Measurements from ENCODE around the gene TM4SF5.

Gene TM4SF5

GRCh38 chr17:4788159-4788806 is 16.6 kb downstream of the TM4SF5 start:
- intact Hi-C loops (cut with DNase I): loop anchor here (5.0 kb wide), 3 partner anchors 49 to 114 kb away; partner anchors contain the start of genes CHRNE and MED11
- DNase-seq: peak in 3 of 10 donors; percentile 16 to 51 (median 36)

GRCh38 chr17:4788807-4789700 is 17.4 kb downstream of the TM4SF5 start, which contains the start of gene GLTPD2:
GLTPD2 (plus strand) TSS chr17:4788964; CDS start chr17:4789012, 48 bp downstream.
- DNase-seq: peak in 3 of 10 donors; percentile 68 to 83 (median 81)
- intact Hi-C loops (cut with DNase I): loop anchor here (5.0 kb wide), 3 partner anchors 48 to 113 kb away; partner anchors contain the start of genes CHRNE and MED11

- intact Hi-C loops (cut with DNase I): loop anchor here (5.0 kb wide), 3 partner anchors 48 to 113 kb away; partner anchors contain the start of genes CHRNE and MED11
- no peak for DNase-seq
Observed at GRCh38 chr17:4789701-4789950, 17.9 kb downstream of the TM4SF5 start.

- intact Hi-C loops (cut with DNase I): loop anchor here (5.0 kb wide), 4 partner anchors 47 to 112 kb away; partner anchors contain the start of genes ARRB2, CHRNE and MED11
- DNase-seq: peak; percentile 72 to 97 (median 86)
Observed at GRCh38 chr17:4789951-4790704, 18.4 kb downstream of the TM4SF5 start.

- intact Hi-C loops (cut with DNase I): loop anchor here (5.0 kb wide), 1 partner anchor 78 kb away; the partner anchor contains the start of gene ARRB2
- peak in 1 of 10 donors; percentile 2 for DNase-seq
Observed at GRCh38 chr17:4790705-4791088, 19.0 kb downstream of the TM4SF5 start.

- intact Hi-C loops (cut with DNase I): no loop called here
- DNase-seq: no peak
Observed at GRCh38 chr17:4795168-4795567, 23.5 kb downstream of the TM4SF5 start.

- intact Hi-C loops (cut with DNase I): loop anchor here (2.0 kb wide), 1 partner anchor 66 kb away; the partner anchor contains the start of gene MED11
- peak in 1 of 10 donors; percentile 79 for DNase-seq
Observed at GRCh38 chr17:4796552-4796920, 24.9 kb downstream of the TM4SF5 start.

- intact Hi-C loops (cut with DNase I): no loop called here
- peak in 1 of 10 donors; percentile 14 for DNase-seq
Observed at GRCh38 chr17:4800462-4801196, 28.9 kb downstream of the TM4SF5 start.

- peak in 1 of 10 donors; percentile 45 for DNase-seq
- intact Hi-C loops (cut with DNase I): no loop called here
Observed at GRCh38 chr17:4802228-4802627, 30.5 kb downstream of the TM4SF5 start, which contains the start of gene C17orf114. C17orf114 (minus strand) TSS chr17:4802328.

GRCh38 chr17:4806456-4806776 is 34.7 kb downstream of the TM4SF5 start:
- no peak for DNase-seq
- intact Hi-C loops (cut with DNase I): no loop called here

GRCh38 chr17:4806777-4807604 is 35.3 kb downstream of the TM4SF5 start, which contains the start of gene PLD2:
PLD2 (plus strand) TSS chr17:4807152; CDS start chr17:4807773, 621 bp downstream.
- peak; percentile 55 to 96 (median 71) for DNase-seq
- intact Hi-C loops (cut with DNase I): no loop called here

- intact Hi-C loops (cut with DNase I): no loop called here
- peak in 3 of 10 donors; percentile 11 to 76 (median 68) for DNase-seq
Observed at GRCh38 chr17:4807605-4808377, 36.1 kb downstream of the TM4SF5 start.

- intact Hi-C loops (cut with DNase I): no loop called here
- DNase-seq: peak; percentile 42 to 91 (median 58)
Observed at GRCh38 chr17:4808378-4808767, 36.7 kb downstream of the TM4SF5 start.

GRCh38 chr17:4810696-4811290 is 39.1 kb downstream of the TM4SF5 start:
- intact Hi-C loops (cut with DNase I): no loop called here

GRCh38 chr17:4811471-4811870 is 39.8 kb downstream of the TM4SF5 start:
- intact Hi-C loops (cut with DNase I): no loop called here

More at GRCh38 chr17:4810696-4811290, 39.1 kb downstream of the TM4SF5 start:
- peak in 2 of 10 donors; percentile 31 to 56 for DNase-seq

GRCh38 chr17:4812690-4813089 is 41.0 kb downstream of the TM4SF5 start:
- intact Hi-C loops (cut with DNase I): no loop called here
- peak in 2 of 10 donors; percentile 4 to 35 for DNase-seq

More at GRCh38 chr17:4811471-4811870, 39.8 kb downstream of the TM4SF5 start:
- peak in 1 of 10 donors; percentile 36 for DNase-seq

GRCh38 chr17:4815043-4815675 is 43.5 kb downstream of the TM4SF5 start:
- intact Hi-C loops (cut with DNase I): no loop called here
- DNase-seq: peak in 3 of 10 donors; percentile 16 to 72 (median 30)

All from posterior cingulate gyrus (tissue), 11 donors.